Activated T-cell treated with anti-CD3 and anti-CD28 coated beads, Interleukin-2, amount 50 U/mL, for 72 hours (primary cell): ENCODE measurements around the gene ICA1. TPM values are rescaled to one million over a fixed set of nuclear protein-coding genes. Genes with fewer than 3 reads are reported as not detected.

ENCODE experiments used
- ATAC-seq, 2 donors: fragments of 150-1000 bp; cut with Tn5 transposase; replicated peaks in 1 of 2; 2 replicates each; pipeline ENCODE4 v1.10.0; 2021; ENCODE audit warnings: moderate library complexity in 2 of 2, mild to moderate bottlenecking in 1 of 2
- DNase-seq, 2 donors: peaks; one replicate each; pipeline ENCODE4 v3.0.0; 2021 to 2022; ENCODE audit warnings: mixed read lengths in 1 of 2
- H3K27ac Mint-ChIP-seq: one replicate; pipeline ENCODE4 v1.8.0; 2022; ENCODE audit warnings: mild to moderate bottlenecking, moderate library complexity, mixed read lengths
- H3K27me3 Mint-ChIP-seq: one replicate; pipeline ENCODE4 v1.8.0; 2022; ENCODE audit warnings: low read depth, mixed read lengths
- H3K36me3 Mint-ChIP-seq, 2 donors: one replicate each; pipeline ENCODE4 v1.8.0; 2022; ENCODE audit warnings: mixed read lengths in 2 of 2, mild to moderate bottlenecking in 1 of 2; ENCODE audit not compliant: insufficient read depth in 2 of 2
- H3K4me1 Mint-ChIP-seq: one replicate; pipeline ENCODE4 v1.8.0; 2022; ENCODE audit warnings: low read depth, mixed read lengths
- H3K4me3 Mint-ChIP-seq, 2 donors: one replicate each; pipeline ENCODE4 v1.8.0; 2022; ENCODE audit warnings: mild to moderate bottlenecking in 2 of 2, mixed read lengths in 2 of 2, moderate library complexity in 2 of 2
- H3K9me3 Mint-ChIP-seq, 2 donors: one replicate each; pipeline ENCODE4 v1.8.0; 2022; ENCODE audit warnings: mixed read lengths in 2 of 2
- total RNA-seq, 2 donors: library from RNA; stranded (reverse); gene quantifications; one replicate each; pipeline ENCODE4 v1.2.3, GENCODE V29; 2022

The ICA1 gene
- total RNA-seq, 2 donors from 2014 or later: 2.7 to 4.6 TPM

DNA sequence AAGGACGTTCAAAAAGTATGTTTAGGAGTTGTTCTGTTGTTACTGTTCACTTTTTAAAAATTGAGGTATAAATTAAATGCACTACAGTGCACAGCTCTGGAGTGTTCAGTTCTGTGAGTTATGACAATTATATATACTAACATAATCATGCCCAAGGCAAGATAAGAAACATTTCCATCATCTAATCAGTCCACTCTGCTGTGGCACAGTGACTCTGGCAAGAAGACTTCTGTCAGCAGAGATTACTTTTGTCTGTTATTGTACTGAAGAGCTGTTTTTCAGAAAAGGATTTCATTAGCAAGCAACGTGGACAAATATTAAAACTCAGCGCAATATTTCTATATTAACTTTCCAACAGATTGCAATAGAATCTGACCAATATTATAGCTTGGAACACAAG is 32.0 kb downstream of the ICA1 start:
- Mint-ChIP-seq H3K9me3 (no peaks in the 10 kb centered on the region), H3K4me1 (peaks cover 12% of the 10 kb centered on the region), H3K27me3 (peaks cover 32% of the 10 kb centered on the region), H3K4me3 (no peak overlapping the region), H3K36me3 (no peaks in the 10 kb centered on the region), H3K27ac (no peak overlapping the region)
- no peak for ATAC-seq
- DNase-seq: no peak

DNA sequence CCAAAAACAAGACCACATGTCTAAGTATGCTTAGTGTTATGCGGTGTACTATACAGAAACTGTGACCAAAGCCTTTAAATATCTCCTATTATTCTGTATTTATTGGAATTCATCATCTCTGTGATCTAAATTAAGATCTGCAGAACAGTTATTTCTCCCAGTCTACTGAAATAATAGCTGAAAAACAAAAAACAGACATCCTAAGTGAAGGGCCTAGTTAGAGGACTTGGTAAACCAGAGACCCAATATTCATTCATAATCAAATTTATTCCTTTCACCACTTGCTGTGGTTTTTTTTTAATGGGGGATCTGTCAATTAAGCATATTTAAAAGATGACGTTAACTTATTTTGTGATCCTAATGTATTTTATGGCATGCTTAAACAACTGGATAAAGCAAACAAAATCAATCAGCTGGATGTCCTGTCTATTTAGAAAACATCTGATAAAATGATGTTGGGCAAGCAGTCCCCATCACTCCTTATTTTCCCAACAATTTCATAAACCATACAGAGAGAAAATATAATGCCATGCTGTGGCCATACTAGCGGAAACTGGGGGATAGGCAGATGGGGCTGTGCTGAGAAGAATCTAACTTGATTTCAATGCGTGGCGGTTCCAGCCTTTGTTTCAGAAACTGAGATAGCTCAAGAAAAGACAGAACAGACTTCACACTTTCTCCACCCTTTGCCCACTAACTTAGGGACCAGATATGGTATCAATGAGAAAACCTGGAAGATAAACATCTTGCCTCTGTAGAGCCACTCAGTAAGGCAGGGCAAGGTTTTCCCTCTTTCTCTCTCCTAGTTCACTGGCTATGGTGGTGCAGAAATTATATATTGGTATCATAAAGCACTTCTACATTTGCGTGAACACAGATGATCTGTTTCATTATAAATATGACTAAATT is 32.9 kb downstream of the ICA1 start:
- H3K4me3 Mint-ChIP-seq: no peak overlapping the region
- no peaks in the 10 kb centered on the region for H3K36me3 Mint-ChIP-seq
- peaks cover 38% of the 10 kb centered on the region for H3K27me3 Mint-ChIP-seq
- H3K4me1 Mint-ChIP-seq: peaks cover 12% of the 10 kb centered on the region
- no peak overlapping the region for H3K27ac Mint-ChIP-seq
- DNase-seq (no peak), ATAC-seq (no peak)
- no peaks in the 10 kb centered on the region for H3K9me3 Mint-ChIP-seq

DNA sequence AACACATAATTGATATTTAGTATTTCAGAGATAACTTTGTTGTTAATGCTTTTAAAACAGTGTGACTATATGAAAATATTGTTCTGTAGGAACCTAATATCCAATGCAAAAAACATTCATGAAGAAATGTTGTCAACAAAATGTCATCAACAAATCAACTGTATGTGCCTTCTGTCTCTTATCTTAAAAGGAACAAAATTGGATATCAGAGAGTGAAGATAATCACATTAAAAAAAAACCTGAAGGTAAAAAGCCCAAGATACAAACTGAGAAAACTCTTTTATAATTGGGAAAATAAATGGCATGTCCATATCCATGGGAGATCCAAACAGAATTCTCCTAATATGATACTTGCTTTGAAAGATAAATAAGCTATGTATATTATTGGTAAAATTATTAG is 33.9 kb downstream of the ICA1 start:
- Mint-ChIP-seq H3K27ac (no peak overlapping the region), H3K27me3 (peaks cover 38% of the 10 kb centered on the region), H3K36me3 (no peaks in the 10 kb centered on the region)

DNA sequence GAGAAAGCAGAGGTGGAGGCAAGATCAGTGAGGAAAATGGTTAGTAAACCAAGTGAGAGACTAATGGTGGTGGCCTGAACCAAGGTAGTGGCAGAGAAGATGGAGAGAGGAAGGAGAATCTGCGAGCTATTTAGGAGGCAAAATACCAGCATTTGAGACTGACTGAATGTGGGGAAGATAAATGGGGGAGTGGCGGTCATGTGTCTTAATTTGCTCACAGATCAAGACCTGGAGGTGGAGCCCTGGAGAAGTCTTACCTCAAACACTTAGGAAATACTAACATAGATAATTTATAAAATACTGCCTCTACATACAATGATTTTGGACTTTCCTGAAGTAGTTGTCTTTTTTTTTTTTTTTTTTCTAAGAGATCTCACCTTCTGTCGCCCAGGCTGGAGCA is 34.7 kb downstream of the ICA1 start:
- Mint-ChIP-seq H3K9me3 (no peaks in the 10 kb centered on the region), H3K4me3 (no peak overlapping the region), H3K4me1 (no peaks in the 10 kb centered on the region), H3K27me3 (peaks cover 38% of the 10 kb centered on the region), H3K27ac (no peak overlapping the region), H3K36me3 (no peaks in the 10 kb centered on the region)
- DNase-seq: no peak
- ATAC-seq: no peak

More for the DNA sequence above, 33.9 kb downstream of the ICA1 start:
- peaks cover 8% of the 10 kb centered on the region for H3K4me1 Mint-ChIP-seq
- no peak for DNase-seq
- H3K9me3 Mint-ChIP-seq: no peaks in the 10 kb centered on the region
- no peak for ATAC-seq
- H3K4me3 Mint-ChIP-seq: no peak overlapping the region

DNA sequence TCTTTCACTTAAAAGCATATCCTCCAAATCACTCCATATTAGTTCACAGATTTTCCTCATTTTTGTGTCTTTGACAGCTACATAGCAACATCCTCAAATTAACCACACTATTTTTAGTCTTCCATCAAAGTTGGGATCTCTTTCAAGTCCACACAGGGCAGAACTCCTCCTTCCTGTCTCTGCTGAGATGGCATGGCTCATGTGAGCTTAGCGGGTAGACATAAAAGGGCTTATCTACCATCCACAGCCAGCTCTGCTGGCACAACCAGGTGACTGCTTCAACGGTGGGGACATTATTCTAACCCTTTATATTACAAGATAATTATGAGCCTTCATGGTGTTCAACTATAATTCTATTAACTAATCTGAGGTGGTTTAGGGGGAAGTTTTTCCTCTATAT is 35.5 kb downstream of the ICA1 start:
- no peak for ATAC-seq
- H3K4me1 Mint-ChIP-seq: no peaks in the 10 kb centered on the region
- DNase-seq: no peak
- H3K27ac Mint-ChIP-seq: no peak overlapping the region
- H3K4me3 Mint-ChIP-seq: no peak overlapping the region
- H3K27me3 Mint-ChIP-seq: peaks cover 38% of the 10 kb centered on the region
- no peaks in the 10 kb centered on the region for H3K36me3 Mint-ChIP-seq
- H3K9me3 Mint-ChIP-seq: no peaks in the 10 kb centered on the region

DNA sequence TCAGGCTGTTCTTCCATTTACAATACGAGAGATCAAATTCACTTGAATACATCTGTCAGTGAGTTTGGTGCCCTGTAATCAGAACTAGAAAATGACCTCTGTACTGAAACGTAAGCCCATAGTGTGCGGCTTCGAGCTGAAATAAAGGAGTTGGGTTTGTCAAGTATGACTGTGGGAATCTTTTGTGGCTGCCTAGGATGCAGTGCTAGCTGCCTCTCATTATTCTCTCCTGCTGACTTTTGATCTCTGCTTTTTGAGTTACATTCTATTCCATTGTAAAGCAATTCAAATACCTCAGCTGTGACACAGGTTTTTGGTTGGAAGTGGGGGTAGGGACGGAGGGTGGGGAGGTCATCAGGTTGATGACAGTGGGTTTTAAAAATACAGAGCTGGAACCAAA is 40.4 kb downstream of the ICA1 start:
- Mint-ChIP-seq H3K27me3 (peaks cover 22% of the 10 kb centered on the region), H3K36me3 (no peaks in the 10 kb centered on the region), H3K4me1 (no peaks in the 10 kb centered on the region), H3K27ac (no peak overlapping the region), H3K9me3 (no peaks in the 10 kb centered on the region), H3K4me3 (no peak overlapping the region)
- DNase-seq (no peak), ATAC-seq (no peak)

DNA sequence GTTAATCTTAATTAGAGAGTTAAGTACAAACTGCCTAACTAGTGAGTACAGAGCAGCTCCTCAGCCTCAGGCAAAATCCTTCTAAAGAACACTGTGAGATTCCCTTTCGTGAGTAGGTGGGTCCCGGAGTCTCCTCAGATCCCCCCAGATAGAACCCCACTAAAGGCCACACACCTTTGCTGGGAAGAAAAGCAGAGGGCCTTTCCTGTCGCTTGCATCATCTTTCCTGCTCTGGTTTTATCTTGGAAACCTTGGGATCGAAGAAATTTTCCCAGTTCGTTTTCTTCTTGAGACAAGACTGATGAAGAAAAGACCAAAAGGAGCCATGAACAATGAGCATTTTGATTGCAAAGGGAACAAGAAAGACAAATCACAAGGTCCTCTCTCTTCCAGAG is 40.9 kb downstream of the ICA1 start:
- Mint-ChIP-seq H3K4me3 (no peak overlapping the region), H3K4me1 (no peaks in the 10 kb centered on the region), H3K9me3 (no peaks in the 10 kb centered on the region), H3K27ac (no peak overlapping the region), H3K36me3 (no peaks in the 10 kb centered on the region), H3K27me3 (peaks cover 17% of the 10 kb centered on the region)
- ATAC-seq (no peak), DNase-seq (no peak)

DNA sequence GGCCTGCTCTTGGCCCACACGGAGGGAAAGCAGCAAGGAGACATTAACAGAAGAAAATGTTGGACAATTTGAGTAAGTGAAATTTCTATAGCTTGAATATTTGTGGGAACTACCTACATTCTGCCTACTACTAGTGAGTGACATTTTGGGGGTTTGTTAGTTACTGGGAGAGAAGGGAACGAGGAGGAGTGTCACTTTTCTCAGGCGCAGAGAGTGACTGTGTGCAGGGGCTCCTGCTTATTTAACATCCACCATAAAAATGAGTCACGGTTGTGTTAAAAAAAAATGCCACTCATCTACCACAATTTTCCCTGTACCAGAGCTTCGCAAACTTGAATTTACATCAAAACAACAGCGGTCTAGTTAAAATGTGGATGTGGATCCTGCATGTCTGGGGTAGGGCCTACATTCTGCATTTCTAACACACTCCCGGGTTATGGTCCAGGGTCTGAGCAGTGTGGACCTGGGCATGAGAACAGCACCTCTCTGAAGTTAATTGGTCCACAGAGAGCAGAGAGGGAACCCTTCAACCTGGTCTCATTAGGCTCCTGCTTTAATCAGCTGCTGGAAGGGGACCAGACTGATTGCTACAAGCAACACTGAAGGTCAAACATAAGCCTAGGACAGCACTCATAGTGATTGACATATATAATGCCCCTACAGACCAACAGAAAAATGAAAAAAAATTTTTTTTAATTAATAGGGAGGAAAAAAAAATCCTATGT is 41.4 kb downstream of the ICA1 start:
- no peak for ATAC-seq
- Mint-ChIP-seq H3K27me3 (peaks cover 12% of the 10 kb centered on the region), H3K36me3 (no peaks in the 10 kb centered on the region), H3K27ac (no peak overlapping the region), H3K4me1 (no peaks in the 10 kb centered on the region), H3K4me3 (no peak overlapping the region), H3K9me3 (no peaks in the 10 kb centered on the region)
- DNase-seq: no peak

DNA sequence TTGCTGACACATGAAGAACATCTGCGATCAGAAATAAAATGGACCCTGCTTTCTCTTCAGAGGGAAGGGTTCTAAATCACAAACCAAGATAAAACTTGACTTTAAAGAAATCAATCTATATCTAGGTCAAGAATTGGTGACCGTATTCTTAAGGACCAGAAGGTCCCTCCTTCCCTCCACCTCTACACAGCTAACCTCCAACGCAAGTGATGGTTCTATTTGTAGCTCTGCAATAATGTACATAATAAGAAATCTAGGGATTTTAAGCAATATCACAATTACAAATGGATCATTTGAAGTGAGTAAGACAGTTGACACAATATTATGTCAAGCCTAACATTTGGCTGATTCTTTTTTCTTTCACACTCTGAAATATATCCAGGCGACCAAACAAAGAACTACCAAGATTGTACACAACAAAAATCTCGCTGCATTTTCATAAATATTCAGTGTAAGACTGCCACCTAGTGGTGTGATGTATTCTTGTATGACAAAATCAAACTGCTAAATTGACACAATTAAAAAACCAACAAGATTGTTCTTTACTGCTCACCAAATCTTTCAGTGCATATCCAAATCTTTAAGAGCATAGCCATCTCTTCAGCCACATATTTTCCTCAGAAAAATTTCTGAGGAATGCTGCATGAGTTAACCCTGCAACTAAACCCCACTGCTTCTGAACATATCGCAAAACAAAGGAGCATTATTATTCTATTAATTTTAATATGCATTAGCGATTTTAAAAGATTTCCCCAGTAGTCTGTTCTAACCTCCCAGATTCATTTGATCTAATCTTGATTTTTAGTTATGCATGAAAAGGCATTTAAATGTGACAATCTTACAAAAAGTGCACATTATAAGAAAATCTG is 44.5 kb downstream of the ICA1 start:
- no peak overlapping the region for H3K4me3 Mint-ChIP-seq
- ATAC-seq: peak in 1 of 2 donors; percentile 60
- no peaks in the 10 kb centered on the region for H3K27me3 Mint-ChIP-seq
- no peak overlapping the region for H3K27ac Mint-ChIP-seq
- DNase-seq: peak; percentile 13 to 61
- H3K36me3 Mint-ChIP-seq: no peaks in the 10 kb centered on the region
- peaks cover 5% of the 10 kb centered on the region for H3K4me1 Mint-ChIP-seq
- no peaks in the 10 kb centered on the region for H3K9me3 Mint-ChIP-seq

DNA sequence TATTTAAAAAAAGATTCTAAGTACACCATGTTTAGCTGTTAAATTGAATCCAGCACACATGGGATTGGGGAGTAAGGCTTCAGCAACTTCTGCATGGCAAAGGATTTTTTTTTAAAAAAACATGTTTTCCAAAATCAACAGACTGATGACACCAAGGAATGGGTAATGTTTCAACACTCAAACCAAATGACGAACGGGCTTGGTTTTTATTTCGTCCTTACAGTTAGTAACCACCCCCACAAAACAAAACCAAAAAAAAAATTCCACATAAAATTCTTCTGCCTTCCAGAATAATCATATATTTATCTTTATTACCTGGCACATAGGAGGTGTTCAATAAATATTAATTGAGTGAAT is 45.7 kb downstream of the ICA1 start:
- H3K27ac Mint-ChIP-seq: no peak overlapping the region
- peaks cover 5% of the 10 kb centered on the region for H3K4me1 Mint-ChIP-seq
- H3K9me3 Mint-ChIP-seq: no peaks in the 10 kb centered on the region
- DNase-seq (no peak), ATAC-seq (no peak)
- no peaks in the 10 kb centered on the region for H3K36me3 Mint-ChIP-seq
- no peaks in the 10 kb centered on the region for H3K27me3 Mint-ChIP-seq
- no peak overlapping the region for H3K4me3 Mint-ChIP-seq

DNA sequence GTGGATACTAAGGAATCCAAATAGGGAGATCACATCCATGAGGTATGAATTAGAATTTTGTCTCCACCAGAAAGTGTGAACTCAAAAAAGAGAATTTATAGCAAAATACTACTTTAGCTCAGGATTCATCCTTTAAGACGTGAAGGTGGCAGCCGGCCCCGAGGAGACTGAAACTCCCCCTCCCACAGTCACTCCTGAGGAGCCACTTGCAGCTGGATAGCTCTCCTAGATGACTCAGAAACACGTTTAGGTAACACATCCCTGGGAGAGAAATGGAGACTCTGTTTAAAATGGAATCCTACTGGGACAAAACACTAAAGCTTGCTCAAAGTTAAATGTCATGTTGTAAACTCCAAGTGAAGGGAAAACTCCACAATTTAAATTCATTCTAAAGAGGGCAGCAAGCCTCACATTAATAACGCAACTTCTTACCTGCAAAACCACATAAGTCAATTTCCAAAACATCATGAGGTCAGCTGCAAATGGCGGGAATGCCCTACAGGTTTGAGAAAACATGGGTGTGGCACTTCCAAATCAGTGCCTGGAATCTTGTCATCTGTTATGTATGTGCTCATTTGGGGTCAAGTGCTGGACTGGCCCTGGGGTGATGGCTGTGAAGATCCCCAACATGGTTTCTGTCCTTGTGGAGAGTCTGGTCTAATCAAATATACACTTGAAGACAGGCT is 46.2 kb downstream of the ICA1 start:
- peaks cover 5% of the 10 kb centered on the region for H3K4me1 Mint-ChIP-seq
- no peak overlapping the region for H3K27ac Mint-ChIP-seq
- no peaks in the 10 kb centered on the region for H3K9me3 Mint-ChIP-seq
- ATAC-seq (no peak), DNase-seq (no peak)
- no peak overlapping the region for H3K4me3 Mint-ChIP-seq
- no peaks in the 10 kb centered on the region for H3K27me3 Mint-ChIP-seq
- no peaks in the 10 kb centered on the region for H3K36me3 Mint-ChIP-seq

DNA sequence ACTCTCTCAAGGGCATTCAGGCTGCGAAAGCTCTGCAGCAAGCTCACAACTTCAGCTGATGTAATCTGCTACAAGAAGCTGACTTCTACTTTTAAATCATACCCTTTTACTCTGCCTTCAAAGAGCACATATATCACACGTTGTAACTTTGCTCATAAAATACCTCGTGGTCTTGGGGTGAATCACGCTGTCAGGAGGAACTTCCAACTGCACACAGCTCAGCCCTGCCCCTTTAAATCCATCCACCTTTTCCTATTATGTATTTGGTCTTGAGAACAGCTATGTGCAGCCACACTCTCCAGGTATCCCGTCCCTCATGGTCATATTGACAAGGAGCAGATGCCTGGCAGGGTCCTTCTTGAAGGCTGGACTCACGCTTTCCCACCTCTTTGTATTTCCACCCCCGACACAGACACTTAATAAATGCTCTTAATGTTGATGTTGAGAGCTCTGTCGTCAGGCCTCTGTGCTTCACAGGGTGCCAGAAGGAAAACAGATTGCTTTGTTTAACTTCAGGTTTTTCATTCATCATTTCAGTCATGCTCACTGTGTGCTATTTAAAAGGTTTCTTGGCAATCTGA is 47.6 kb downstream of the ICA1 start:
- DNase-seq: no peak
- Mint-ChIP-seq H3K36me3 (no peaks in the 10 kb centered on the region), H3K27me3 (no peaks in the 10 kb centered on the region), H3K4me1 (peaks cover 5% of the 10 kb centered on the region), H3K4me3 (no peak overlapping the region), H3K27ac (peak overlapping the region; percentile 40), H3K9me3 (no peaks in the 10 kb centered on the region)
- peak; percentile 65 to 85 for ATAC-seq
